Amygdala (tissue), 56 donors: ENCODE measurements around the gene NPC1.

Experiments used
- DNase-seq, 56 donors: peaks; one replicate each; lab custom pipeline; 2025; lab: John Stamatoyannopoulos, UW

NPC1 gene

DNA sequence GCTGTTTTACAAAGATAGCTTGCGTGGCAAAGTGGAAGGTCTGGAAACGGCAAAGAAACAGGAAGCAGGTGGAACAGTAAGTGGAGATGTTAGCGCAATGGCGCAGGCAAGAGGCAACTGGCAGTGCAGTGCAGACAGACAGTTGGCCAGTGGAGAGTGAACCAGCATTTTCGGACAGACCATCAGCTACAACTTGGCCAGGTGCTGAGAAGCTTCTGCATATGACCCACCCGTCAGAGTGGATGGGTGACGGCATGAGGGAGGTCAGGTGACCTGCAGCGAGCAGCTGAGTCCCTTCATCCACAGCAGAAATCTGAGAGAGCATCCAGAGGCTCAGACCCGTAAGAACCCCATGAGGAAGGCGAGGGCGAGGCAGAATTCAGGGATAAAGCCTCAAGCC is 33.8 kb downstream of the NPC1 start:
- DNase-seq, result no peak

DNA sequence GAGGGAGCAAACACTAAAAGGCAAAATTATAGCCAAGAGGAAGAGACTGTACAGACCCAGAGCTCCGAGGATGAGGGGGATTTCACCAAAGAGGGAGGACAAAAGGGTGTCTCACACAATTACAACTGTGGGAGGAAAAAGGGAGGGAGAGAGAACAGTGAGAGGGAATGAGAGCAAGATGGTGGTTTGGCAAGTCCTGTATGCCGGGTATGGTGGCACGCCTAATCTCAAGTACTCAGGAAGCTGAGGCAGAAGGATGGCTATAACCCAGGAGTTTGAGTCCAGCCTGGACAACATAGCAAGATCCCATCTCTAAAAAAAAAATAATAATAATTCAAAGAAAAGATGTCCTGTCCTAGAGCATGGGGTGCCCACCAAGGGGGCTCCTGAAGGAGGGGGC is 34.3 kb downstream of the NPC1 start:
- DNase-seq, result no peak

GRCh38 chr18:23550898-23551297 is 35.4 kb downstream of the NPC1 start:
- no peak for DNase-seq

DNA sequence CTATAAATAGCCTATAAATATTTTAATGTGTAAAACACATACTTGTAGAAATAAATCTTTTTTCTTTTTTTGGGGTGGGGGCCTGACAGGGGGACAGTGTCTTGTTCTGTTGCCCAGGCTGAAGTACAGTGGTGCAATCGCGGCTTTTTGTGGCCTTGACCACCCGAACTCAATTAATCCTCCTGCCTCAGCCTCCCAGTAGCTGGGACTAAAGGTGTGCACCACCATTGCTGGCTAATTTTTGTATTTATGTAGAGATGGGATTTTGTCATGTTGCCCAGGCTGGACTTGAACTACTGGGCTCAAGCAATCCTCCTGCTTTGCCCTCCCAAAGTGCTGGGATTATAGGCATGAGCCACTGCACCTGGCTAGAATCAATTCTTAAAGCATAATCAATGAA is 37.6 kb downstream of the NPC1 start:
- DNase-seq, result no peak

DNA sequence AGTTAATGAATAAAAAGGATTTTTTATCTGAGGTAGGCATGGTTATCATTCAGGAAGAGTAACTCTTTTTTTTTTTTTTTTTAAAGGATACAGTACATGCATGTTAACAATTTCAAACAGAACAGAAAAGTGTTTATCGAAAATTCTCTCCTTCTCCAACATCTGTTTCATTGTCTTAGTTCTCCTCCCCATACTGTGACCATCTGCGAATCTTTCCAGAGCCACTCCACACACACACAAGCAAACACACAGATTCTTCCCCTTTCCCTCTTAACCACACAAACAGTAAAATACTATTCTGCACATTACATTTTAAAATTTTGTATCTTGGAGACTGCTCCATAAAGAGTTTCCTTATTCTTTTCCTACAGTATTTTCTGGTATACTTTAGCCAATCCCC is 38.0 kb downstream of the NPC1 start:
- no peak for DNase-seq

GRCh38 chr18:23547846-23548245 is 38.5 kb downstream of the NPC1 start:
- no peak for DNase-seq

- no peak for DNase-seq
Observed at GRCh38 chr18:23547306-23547705, 39.0 kb downstream of the NPC1 start.

DNA sequence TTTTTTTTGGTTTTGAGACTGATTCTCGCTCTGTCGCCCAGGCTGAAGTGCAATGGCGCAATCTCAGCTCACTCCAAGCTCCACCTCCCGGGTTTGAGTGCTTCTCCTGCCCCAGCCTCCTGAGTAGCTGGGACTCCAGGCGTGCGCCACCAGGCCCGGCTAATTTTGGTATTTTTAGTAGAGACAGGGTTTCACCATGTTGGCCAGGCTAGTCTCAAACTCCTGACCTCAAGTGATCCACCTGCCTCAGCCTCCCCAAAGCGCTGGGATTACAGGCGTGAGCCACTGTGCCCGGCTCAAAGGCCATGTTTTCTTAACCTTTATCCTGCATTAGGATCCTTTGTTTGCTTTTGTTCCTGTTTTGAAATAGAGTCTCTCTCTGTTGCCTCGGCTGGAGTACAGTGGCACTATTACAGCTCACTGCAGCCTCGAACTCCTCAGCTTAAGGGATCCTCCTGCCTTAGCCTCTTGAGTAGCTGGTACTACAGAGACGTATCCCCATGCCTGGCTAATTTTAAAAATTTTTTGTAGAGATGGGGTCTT is 41.0 kb downstream of the NPC1 start:
- DNase-seq, result no peak

DNA sequence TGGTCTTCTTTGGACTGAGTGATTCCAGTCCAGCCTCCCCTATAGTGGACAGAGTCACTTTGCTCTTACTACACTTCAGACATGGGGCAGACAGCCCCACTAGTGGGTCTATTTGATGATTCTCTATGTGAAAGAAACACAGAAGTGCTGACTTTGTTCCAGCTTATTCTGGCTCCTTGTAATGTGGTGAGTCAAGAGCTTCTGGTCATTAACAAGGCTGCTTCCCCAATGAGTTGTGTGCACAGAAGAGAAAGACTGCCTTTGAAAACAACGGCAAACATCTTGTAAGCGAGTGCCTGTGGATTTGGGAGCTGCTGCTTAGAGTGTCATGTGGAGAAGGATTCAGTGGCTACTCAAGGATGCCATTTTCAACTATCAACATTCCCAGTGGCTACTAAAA is 43.8 kb downstream of the NPC1 start:
- DNase-seq, result no peak

- no peak for DNase-seq
Observed at GRCh38 chr18:23541349-23542093, 44.8 kb downstream of the NPC1 start.

DNA sequence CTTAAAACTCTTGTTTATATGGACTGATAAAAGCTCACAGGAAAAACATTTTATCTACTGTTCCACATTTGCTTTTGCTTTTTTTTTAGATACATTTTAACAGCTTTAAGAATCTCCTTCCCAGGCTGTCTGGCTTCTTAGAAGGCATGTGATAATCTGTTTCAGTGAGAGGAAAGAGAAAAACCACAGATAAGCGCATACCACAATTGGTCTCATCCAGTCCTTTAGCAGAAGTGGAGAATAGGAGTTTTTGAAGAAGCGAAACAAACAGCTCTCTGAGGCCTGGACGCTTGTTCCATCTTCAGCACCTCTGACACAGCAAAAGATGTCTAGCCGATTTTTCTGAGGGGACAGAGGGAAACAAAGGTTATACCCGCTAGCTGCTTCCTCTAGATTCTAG is 45.4 kb downstream of the NPC1 start:
- peak in 5 of 56 donors; percentile 6 to 44 (median 23) for DNase-seq

GRCh38 chr18:23539911-23540525 is 46.3 kb downstream of the NPC1 start:
- no peak for DNase-seq

DNA sequence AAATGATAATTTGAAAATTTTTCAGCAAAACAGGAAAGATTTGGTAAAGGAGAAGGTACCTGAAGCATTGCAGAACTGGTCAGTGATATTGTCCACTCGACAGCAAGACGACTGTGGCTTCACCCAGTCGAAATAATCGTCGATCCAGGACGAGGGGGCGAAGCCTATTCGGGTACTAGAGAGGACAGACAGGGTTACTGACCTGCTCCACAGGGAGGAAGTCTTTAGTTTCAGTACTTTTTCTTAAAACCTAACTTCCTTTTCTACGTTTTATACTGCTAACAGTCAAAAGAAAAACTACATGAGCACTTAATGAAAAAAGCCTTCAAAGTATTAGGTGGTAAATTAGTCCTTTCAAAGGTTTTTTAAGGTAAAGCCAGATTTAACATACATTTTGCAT is 47.0 kb downstream of the NPC1 start:
- DNase-seq, result no peak

GRCh38 chr18:23538870-23539269 is 47.4 kb downstream of the NPC1 start:
- no peak for DNase-seq

DNA sequence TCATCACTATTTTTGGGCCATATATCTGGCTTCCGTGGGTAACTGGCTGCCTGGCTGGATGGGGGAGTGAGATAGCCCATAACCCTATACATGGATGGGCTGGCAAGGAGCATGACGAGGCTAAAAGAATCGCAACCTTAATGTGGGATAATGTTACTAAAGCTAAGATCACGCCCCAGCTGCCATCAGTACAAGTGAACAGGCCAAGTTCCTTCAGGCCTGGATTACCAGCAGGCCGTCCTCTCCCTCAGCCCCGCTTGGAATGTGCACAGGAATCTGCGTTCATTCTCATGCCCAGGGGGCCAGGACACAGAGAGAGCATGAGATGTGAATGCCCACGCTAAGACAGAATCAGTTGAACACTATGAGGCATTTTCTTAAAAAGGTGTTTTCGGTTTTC is 48.3 kb downstream of the NPC1 start:
- no peak for DNase-seq

GRCh38 chr18:23537274-23537673 is 49.0 kb downstream of the NPC1 start:
- no peak for DNase-seq

- no peak for DNase-seq
Observed at GRCh38 chr18:23536204-23536603, 50.1 kb downstream of the NPC1 start.

DNA sequence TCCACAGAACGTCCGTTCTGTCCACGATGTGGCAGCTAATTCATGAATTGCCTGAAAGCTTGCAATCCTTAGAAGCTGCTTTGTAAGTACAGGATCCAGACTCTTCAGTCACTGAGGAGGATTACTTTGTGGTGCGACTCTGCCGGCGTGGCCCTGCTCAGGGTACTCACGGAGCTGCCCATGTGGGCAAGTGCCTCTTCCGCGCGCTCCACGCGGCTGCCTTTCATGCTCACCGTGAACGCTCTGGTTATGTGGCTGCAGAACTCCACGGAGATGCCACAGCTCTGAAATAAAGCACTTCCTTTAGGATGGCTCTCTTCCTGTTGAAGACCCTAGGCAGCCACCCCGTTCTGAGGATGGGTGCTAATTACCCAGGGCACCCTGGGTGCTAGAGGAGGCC is 52.0 kb downstream of the NPC1 start:
- DNase-seq, result no peak

- DNase-seq, result peak in 1 of 56 donors; percentile 17
Observed at GRCh38 chr18:23532848-23533247, 53.5 kb downstream of the NPC1 start.

GRCh38 chr18:23531912-23532311 is 54.4 kb downstream of the NPC1 start:
- peak in 2 of 56 donors; percentile 5 to 6 for DNase-seq

DNA sequence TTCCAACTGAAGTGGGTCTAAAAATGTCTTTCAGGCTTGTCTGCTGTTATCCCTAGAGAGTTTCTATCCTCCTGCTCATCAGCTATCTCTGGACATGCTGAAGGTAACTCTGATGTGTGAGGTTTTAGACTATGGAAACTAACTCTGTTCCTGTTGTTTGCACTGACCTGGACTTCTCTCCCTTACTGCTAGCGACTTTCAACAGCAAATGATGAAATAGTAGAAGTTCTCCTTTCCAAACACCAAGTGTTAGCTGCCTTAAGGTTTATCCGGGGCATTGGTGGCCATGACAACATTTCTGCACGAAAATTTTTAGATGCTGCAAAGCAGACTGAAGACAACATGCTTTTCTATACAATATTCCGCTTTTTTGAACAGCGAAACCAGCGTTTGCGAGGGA is 56.1 kb downstream of the NPC1 start:
- no peak for DNase-seq

GRCh38 chr18:23529604-23530003 is 56.7 kb downstream of the NPC1 start:
- DNase-seq, result no peak
